ENCODE data around the gene VAMP8. TPM values are rescaled to one million over a fixed set of nuclear protein-coding genes. Genes with fewer than 3 reads are reported as not detected.
"Not testable (repeated sequence)": the region's sequence is repeated elsewhere in the genome, so short reads cannot be mapped to it uniquely, and the experiment has no call there.

VAMP8 gene
- 10 to 100 TPM in 9 of 10 donors, 1 to 10 TPM in 1; 8.0 to 18.6 (median 13.2) TPM for polyA plus RNA-seq (ENCODE audit: insufficient read length in 10 of 10)
- long read RNA-seq, donor 1, partial matches to known transcripts, result 0 of 4 reads
- long read RNA-seq, donor 1, other reads (novel, unspliced or antisense), result 0 of 4 reads
- long read RNA-seq, donor 2, transcript VAMP8-201 (3 exons, 774 nt), result major isoform, 5 of 5 reads
- long read RNA-seq, donor 2, partial matches to known transcripts, result 0 of 5 reads
- long read RNA-seq, donor 2, other reads (novel, unspliced or antisense), result 0 of 5 reads
- long read RNA-seq, donor 3, result 0 reads
- long read RNA-seq, donor 4, transcript VAMP8-201 (3 exons, 774 nt), result major isoform, 5 of 6 reads
- long read RNA-seq, donor 4, partial matches to known transcripts, result 0 of 6 reads
- long read RNA-seq, donor 4, other reads (novel, unspliced or antisense), result 0 of 6 reads
- long read RNA-seq, donor 5, transcript VAMP8-201 (3 exons, 774 nt), result major isoform, 14 of 15 reads
- long read RNA-seq, donor 5, partial matches to known transcripts, result 0 of 15 reads
- long read RNA-seq, donor 5, other reads (novel, unspliced or antisense), result 0 of 15 reads
- long read RNA-seq, donor 6, transcript VAMP8-201 (3 exons, 774 nt), result major isoform, 5 of 6 reads
- long read RNA-seq, donor 6, partial matches to known transcripts, result 0 of 6 reads
- long read RNA-seq, donor 6, other reads (novel, unspliced or antisense), result 0 of 6 reads
- long read RNA-seq, donor 7, partial matches to known transcripts, result 0 of 4 reads
- long read RNA-seq, donor 7, other reads (novel, unspliced or antisense), result 0 of 4 reads
- long read RNA-seq, donor 8, transcript VAMP8-201 (3 exons, 774 nt), result major isoform, 8 of 8 reads
- long read RNA-seq, donor 8, partial matches to known transcripts, result 0 of 8 reads
- long read RNA-seq, donor 8, other reads (novel, unspliced or antisense), result 0 of 8 reads
- long read RNA-seq, donor 9, result 0 reads

GRCh38 chr2:85577386-85578242 is at the start of gene VAMP8:
TSS of gene VAMP8 (plus strand) at chr2:85577586. CDS start at chr2:85577647, 61 bp downstream.
- DNase-seq, result peak in 1 of 3 donors; percentile 49

DNA sequence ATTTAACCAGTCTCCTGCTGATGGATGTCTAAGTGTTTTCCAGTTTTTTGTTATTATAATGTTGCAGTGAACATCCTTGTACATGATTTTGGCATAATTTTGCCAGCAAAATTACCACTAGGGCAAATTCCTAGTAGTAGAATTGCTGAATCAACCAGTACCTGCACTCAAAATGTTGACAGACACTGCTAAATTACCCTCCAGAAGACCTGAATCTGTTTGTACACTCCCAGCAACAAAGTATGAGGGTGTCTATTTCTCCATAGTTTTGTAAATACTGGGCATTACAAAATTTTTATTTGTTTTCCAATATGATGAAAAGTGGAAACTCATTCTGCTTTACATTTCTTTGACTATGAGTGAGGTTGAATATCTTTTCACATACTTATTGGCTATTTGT is 49.6 kb upstream of the VAMP8 start:
- no peak for DNase-seq

DNA sequence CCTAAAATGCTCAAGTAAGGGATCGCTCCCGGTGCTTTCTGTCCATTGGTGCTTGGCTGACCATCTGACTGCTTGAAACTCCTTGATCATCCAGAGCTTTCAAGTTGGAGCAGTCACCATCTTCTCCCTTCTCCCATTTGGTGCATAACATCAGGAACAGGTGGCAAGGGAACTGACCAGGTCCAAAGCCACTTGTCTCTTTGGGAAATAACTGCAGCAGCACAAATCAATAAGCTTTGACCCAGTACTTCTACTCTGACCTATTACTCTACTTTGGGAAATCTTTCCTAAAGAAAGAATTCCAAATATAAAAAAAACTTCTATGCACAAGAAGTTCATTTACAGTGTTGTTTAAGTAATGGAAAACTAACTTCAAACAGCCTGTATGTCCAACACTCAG is 49.0 kb upstream of the VAMP8 start:
- no peak for DNase-seq

GRCh38 chr2:85529809-85530208 is 47.6 kb upstream of the VAMP8 start:
- DNase-seq, result no peak

- no peak for DNase-seq
Observed at GRCh38 chr2:85531589-85531988, 45.8 kb upstream of the VAMP8 start.

DNA sequence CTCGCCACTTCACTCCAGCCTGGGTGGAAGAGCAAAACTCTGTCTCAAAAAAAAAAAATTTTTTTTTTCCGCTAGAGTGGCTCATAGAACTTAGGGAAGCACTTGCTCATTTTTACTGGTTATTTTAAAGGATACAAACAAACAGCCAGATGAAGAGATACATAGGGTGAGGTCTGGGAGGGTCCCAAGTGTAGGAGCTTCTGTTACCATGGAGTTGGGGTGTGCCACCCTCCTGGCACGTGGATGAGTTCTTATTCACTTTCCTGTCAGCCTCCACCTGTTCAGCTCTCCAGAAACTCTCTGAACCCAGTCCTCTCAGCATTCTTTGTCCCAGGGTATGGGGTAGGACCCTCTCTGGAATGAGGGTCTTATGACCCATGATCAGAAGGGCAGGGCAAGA is 43.3 kb upstream of the VAMP8 start:
- no peak for DNase-seq

DNA sequence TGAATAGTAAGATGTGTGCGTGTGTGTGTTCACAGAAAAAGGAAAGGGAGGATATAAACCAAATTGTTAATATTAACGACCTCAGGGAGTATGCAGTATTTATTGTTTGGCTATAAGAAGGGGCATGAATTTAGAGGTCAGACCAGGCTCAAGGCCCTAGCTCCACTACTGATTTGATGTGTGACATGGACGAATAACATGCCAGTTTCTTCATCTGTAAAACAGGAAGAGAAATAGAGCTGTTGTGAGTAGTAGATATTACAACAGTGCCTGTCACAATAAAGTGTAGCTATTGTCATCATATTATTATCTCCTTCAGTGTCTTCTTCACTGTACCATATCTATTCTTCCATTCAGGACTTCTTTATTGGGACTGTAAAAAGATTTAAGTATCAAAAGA is 42.5 kb upstream of the VAMP8 start:
- no peak for DNase-seq

- DNase-seq, result no peak
Observed at GRCh38 chr2:85536479-85536878, 40.9 kb upstream of the VAMP8 start.

GRCh38 chr2:85537600-85538506 is 39.5 kb upstream of the VAMP8 start:
- peak; percentile 43 to 88 (median 62) for DNase-seq

DNA sequence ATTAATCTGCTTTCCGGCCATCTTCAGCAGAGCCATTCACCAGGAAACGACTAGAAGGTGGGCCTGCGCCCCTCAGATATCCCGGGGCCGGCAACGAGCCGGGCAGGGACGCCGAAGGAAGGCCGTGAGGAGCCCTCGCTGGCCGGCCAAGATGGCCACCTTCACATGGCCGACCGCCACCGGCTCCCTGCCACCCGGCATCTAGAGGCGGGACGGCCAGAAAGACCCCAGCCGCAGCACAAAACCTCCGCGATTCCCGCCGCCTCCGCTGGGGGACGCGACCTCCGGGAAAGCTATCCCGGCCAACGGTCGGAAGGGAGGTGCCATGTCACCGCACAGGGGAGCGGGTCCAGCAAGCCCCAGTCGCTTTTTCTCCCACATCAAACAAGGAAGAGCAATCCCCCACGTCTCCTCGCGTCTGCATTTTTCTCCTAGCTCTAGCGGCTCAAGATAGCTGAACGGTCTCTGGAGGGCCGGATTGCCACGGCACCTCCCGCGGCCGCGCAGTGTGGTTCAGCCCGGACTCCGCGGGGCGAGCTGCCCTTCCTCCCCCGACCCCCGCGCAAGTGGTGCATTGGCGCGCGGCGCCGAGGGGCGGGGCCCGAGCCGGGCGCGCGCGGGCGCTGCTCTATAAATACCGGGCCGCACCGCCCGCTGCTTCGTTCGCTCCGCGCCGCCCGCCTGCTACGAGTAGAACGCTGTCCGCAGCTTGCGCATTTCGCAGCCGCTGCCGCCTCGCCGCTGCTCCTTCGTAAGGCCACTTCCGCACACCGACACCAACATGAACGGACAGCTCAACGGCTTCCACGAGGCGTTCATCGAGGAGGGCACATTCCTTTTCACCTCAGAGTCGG is 38.7 kb upstream of the VAMP8 start, which contains the start of gene MAT2A:
TSS of gene MAT2A (plus strand) at position 662 of the 854 bp plus-strand sequence. CDS start at position 782, 120 bp downstream.
- DNase-seq, result peak; percentile 94 to 99 (median 97)

GRCh38 chr2:85539361-85540132 is 37.8 kb upstream of the VAMP8 start:
- DNase-seq, result peak; percentile 80 to 95 (median 86)

GRCh38 chr2:85540133-85540648 is 37.2 kb upstream of the VAMP8 start:
- DNase-seq, result no peak

DNA sequence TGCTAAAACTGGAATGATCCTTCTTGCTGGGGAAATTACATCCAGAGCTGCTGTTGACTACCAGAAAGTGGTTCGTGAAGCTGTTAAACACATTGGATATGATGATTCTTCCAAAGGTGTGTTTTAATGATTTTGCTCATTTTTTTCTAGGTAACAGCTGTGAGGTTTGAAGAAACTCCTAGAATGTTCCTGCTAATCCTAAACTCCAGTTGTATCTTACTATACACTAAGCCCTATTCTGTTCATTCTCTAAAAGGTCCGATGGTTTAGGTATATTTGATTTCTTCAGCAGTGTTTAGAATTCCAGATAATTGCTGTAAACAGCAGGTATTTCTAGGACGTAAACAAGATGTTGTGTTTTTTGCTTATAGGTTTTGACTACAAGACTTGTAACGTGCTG is 36.1 kb upstream of the VAMP8 start:
- DNase-seq, result no peak

DNA sequence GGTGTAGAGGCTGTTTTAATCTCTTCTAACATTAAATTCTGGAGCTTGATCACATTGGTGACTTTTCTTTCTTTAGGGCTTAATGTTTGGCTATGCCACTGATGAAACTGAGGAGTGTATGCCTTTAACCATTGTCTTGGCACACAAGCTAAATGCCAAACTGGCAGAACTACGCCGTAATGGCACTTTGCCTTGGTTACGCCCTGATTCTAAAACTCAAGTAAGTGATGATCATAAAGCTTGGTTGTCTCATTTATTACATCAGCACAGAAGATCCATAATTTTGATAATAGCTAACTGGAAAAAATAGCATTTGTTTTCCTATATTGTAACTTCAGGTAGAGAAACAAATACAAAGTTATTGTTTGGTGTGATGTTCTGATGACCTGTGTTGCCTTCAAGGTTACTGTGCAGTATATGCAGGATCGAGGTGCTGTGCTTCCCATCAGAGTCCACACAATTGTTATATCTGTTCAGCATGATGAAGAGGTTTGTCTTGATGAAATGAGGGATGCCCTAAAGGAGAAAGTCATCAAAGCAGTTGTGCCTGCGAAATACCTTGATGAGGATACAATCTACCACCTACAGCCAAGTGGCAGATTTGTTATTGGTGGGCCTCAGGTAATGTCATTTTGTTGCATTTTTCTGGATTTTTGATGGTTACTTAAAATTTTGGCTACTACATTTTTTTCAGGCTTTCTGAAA is 35.5 kb upstream of the VAMP8 start:
- no peak for DNase-seq

DNA sequence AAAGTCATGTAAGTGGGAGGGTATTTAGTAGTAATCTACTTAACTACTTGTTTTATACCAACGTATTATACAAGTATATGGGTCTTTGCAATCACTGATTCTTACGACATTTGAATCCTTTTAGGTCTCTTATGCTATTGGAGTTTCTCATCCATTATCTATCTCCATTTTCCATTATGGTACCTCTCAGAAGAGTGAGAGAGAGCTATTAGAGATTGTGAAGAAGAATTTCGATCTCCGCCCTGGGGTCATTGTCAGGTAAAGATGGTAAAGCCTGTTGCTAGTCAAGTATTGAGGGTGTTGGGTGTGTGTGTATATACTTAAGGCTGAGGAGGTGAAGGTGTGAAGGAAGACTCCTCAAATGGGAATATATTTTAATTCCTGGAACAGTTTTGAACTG is 34.6 kb upstream of the VAMP8 start:
- DNase-seq, result no peak

GRCh38 chr2:85544254-85544691 is 33.1 kb upstream of the VAMP8 start:
- DNase-seq, result not testable (repeated sequence)

All from muscle of back (tissue), 13 donors.